HG02610 (cell line): ENCODE results near the gene ZBTB16.

Experiments
- ATAC-seq: cut with Tn5 transposase; IDR thresholded peaks from one replicate; pipeline ENCODE4 v1.9.1; 2021; ENCODE audit warnings: mild to moderate bottlenecking, moderate library complexity; ENCODE audit not compliant: unreplicated experiment

ZBTB16 gene

DNA sequence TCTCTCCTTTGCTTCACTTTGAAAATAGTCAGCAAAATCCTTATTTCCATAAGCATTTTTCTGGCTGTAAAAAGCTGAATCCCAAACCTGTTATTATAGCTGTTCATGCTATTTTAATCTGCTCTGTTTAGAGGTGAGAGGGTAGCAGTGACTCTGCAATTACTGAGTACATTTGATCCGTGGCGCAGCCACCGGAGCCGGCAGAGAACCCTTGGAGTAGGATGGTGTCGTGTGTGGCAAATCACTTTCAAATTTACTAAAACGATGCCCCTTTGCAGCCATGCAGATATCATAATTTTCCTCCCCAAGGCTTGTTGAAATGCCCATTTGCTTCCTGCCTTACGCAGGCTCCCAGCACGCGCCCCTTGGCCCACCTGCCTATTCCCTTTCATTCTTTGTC, 69.6 kb downstream of the ZBTB16 start:
- no peak for ATAC-seq

GRCh38 chr11:114129699-114130098, 70.2 kb downstream of the ZBTB16 start:
- ATAC-seq = no peak

DNA sequence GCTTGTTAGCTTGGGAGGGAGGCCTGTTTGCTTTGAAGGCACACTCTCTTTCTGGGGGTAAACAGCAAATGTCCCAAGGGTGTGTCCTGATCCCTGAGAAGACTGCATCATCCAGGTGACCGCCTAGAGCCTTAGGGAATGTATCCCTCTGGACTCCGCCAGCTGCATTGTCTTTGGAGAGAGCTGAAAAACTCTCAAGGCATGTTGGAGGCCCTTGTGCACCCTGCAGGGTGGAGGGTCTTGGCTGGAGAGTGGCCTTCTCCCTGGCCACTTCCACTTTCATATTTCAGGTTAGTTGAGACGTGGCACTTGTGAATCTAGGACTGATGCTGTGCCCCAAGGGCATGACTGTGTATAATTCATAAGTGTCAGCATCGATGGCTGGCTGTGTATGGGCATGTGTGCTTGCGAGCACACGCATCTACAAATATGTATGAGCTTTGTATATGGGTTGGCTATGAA, 70.6 kb downstream of the ZBTB16 start:
- no peak for ATAC-seq

GRCh38 chr11:114130629-114131277, 71.2 kb downstream of the ZBTB16 start:
- no peak for ATAC-seq

DNA sequence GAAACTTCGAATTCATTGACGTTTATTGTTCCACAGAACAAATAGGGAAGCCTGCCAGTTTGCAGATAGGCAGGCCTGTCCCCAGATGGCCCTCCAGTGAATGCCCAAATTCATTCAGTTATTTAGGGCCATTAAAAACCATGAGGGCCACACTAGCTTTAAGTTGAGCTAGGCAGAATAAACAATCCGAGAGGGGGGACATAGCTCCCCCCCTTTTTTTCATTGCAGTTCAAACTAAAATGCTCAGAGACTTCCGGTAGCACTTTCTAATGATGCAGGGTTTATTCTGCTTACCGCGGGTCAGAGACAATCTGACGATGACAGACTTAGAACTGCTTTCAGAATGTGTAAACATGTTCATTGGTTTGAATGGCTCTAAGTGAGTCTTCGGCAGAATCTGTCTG, 72.0 kb downstream of the ZBTB16 start:
- no peak for ATAC-seq

DNA sequence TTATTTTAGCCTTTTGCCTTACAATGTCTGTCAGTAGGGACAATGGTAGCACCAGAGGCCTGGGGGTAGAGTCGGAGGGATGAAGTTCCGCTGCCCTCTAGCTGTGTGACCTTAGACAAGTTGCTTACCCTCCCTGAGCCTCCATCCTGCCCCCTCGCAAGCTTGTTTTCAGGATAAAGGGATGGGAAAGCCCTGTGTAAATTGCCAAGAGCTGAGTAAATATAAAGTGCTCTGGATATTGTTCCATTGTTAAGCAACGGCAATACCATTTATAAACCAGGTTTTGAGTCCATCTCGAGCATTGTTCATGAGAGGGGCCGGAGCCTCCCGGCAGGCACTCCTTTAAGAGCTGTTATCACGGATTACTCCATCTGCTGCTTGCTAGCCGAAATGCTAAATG, 72.9 kb downstream of the ZBTB16 start:
- ATAC-seq = no peak

GRCh38 chr11:114132944-114133394, 73.5 kb downstream of the ZBTB16 start:
- no peak for ATAC-seq

DNA sequence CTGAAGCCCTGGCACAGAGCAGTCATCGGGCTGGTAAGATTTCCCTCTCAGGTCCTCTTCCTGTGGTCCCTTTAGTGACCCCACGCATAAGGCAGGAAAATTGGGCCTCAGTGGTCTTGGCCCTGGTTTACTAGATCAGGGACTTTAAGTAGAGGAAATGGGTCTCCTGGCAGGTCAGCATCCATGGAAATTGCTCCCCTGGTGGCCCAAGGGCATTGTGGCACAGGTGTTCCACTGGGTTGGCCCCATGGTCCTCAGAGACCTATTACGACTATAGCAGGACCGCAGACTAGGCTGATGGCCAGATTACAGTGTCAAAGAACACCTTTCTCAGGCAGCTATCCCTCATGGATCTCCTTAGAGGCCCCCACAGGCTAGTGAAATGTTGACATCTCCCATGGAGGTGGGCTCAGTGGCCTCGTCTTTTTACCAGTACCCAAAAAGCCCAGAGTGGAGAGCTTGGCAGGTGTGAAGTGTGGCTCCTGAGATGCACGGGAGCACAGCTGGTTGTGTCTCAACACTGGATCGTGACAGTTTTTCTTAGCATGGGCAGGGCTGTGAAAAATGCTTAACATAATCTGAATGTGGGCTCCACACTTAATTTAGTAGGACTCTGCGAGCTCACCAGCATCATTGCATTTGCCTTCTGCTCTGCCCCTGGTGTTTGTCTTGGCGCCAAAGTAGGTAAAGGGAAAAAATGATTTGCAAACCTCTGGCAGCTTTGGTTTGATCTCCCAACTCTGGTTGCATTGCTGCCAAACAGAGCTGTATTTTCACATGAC, 74.2 kb downstream of the ZBTB16 start:
- ATAC-seq = no peak

- ATAC-seq = no peak
Measured at GRCh38 chr11:114134870-114135269, 75.4 kb downstream of the ZBTB16 start.

GRCh38 chr11:114135737-114136151, 76.2 kb downstream of the ZBTB16 start:
- no peak for ATAC-seq

DNA sequence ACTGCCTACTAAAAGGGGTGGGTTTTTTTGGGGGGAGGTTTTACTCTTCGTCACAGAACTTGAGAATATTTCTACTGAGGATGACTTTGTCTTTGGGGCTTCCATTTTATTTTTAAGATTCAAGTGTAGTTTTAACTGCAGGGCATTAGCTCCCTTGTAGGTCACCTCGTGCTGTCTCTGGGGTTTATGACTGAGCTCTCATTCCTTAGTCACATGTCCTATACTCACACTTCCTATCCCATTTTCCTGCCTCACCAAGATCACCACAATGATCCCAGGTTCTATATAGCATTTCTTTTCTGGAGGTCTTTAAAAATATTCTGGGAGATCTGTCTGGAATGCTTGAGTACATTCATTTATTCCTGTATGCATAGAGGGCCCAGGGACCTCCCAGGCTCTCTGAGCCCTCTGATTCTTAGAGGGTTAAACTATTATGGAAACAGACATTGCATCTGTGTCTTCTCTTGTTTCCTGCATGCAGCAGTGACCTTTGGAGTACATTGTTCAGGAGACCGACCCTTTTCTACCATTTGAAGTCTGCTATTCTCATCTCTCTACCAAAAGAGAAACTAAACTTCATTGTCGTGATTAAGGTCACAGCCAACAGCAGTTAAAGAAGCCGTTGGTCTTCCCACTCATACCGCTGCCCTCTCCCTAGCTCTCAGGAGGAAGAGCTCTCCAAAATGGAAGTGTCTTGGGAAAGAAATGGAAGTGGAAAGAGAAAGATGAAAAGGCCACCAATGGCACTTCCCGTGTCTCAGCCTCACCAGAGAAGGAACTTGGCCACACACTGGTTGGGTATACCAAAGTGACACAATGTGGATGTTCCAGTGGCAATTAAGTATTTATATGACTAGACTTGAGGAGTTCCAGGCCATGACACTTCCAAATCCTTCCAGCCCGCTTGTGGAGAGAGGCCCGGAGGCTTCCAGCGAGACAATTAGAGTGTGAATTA, 77.5 kb downstream of the ZBTB16 start:
- ATAC-seq = no peak

DNA sequence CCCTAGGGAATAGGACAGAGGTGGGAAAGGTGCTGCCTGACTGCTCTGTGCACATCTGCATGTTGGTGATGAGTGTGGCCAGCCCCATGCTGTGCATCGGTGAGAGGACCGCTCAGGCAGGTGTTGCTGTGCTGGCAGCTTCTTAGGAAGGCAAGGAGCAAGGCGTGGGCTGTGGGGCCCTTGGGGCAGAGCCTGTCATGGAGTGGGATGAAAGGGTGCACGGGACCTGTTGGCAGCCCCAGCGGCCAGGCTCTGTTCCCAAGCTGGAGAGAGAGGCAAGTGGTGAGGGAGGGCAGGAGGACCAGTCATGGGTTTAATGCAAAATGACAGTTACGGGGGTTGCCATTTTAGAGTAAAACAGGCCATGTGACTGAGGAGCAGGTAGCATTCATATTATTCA, 78.3 kb downstream of the ZBTB16 start:
- no peak for ATAC-seq

DNA sequence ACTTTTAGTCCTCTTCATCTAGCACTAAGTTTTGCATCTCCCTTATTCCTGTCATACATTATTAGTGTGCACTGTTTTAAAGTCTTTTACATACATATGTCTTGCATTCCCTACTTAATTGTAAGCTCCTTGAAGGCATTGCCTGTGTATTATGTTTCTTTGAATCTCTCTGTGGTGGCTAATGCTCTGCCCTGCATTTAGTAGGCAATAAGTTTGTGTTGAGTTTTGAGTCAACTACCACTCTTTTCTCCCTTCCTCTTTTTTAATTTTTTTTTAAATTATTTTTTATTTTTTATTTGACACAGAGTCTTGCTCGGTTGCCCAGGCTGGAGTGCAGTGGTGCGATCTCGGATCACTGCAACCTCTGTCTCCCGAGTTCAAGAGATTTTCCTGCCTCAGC, 78.9 kb downstream of the ZBTB16 start:
- ATAC-seq = no peak

DNA sequence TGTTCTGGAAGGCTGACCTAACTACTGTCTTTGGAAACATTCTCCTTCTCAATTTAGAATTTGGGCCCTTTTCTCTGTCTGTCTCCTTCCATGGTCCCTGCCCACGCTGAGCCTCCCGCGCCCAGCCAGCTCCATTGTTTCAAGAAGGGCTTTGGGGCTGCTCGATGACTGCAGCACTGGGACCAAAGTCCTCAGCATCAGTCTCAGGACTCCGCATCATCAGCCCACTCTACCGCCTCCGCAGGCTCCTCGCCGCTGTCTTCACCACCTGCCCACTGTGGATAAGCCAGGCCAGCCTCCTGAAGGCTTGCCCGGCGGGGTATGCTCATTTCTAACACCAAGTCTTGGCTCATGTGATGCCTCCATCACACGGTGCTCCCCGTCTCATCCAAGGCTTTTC, 81.3 kb downstream of the ZBTB16 start:
- ATAC-seq = no peak

- ATAC-seq = no peak
Measured at GRCh38 chr11:114141863-114142580, 82.5 kb downstream of the ZBTB16 start.

- ATAC-seq = no peak
Measured at GRCh38 chr11:114142707-114143106, 83.2 kb downstream of the ZBTB16 start.

DNA sequence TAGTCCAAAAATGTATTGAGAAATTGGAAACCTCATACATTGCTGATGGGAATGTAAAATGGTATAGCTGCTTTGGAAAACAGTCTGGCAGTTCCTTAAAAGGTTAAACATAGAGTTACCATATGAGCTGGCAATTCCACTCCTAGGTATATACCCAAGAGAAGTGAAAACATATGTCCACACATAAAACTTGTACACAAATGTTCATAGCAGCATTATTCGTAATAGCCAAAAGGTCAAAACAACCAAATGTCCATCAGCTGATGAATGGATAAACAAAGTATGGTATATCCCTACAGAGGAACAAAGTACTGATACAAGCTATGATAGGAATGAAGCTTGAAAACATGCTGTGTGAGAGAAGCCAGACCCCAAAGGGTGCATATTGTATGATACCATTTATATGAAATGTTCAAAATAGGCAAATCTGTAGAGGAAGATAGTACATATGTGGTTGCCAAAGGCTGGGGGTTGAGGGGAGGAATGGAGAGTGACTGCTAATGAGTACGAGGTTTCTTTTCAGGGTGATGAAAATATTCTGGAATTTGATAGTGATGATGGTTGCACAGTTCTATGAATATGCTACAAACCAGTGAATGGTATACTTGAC, 85.8 kb downstream of the ZBTB16 start:
- no peak for ATAC-seq

GRCh38 chr11:114147375-114148012, 88.0 kb downstream of the ZBTB16 start:
- no peak for ATAC-seq

- ATAC-seq = no peak
Measured at GRCh38 chr11:114148013-114148382, 88.5 kb downstream of the ZBTB16 start.
